Fibroblast of mammary gland (primary cell): ENCODE measurements around the gene NUBPL.
"Not testable (repeated sequence)": the region's sequence is repeated elsewhere in the genome, so short reads cannot be mapped to it uniquely, and the experiment has no call there.

Experiments used
- DNase-seq: peaks from one replicate; pipeline ENCODE4 v3.0.0-alpha.2; 2010; ENCODE audit warnings: low read depth
- H3K4me3 ChIP-seq: 2 replicates; pipeline ENCODE4 v1.5.1; 2011; ENCODE audit warnings: low read depth, mild to moderate bottlenecking, low read length, moderate library complexity; ENCODE audit not compliant: control insufficient read depth
- CTCF ChIP-seq: conservative IDR thresholded peaks from 2 replicates; pipeline ENCODE4 v1.5.1; 2011; ENCODE audit warnings: low read depth, low read length, inconsistent platforms; ENCODE audit not compliant: control insufficient read depth, insufficient read depth

Gene NUBPL

GRCh38 chr14:31745741-31746140 is 184.5 kb downstream of the NUBPL start:
- peak; percentile 11 for TF ChIP-seq CTCF
- H3K4me3 ChIP-seq: no peak overlapping the region
- DNase-seq: no peak

- no peak for DNase-seq
- H3K4me3 ChIP-seq: no peak overlapping the region
- TF ChIP-seq CTCF: no peak
Measured at GRCh38 chr14:31746326-31746725, 185.1 kb downstream of the NUBPL start.

- H3K4me3 ChIP-seq: no peak overlapping the region
- no peak for DNase-seq
- TF ChIP-seq CTCF: no peak
Measured at GRCh38 chr14:31749275-31749674, 188.1 kb downstream of the NUBPL start.

- DNase-seq, H3K4me3 ChIP-seq: not testable (repeated sequence)
Measured at GRCh38 chr14:31751047-31751446, 189.8 kb downstream of the NUBPL start.

- no peak overlapping the region for H3K4me3 ChIP-seq
- no peak for DNase-seq
- TF ChIP-seq CTCF: no peak
Measured at GRCh38 chr14:31752867-31753661, 191.9 kb downstream of the NUBPL start.

- TF ChIP-seq CTCF: no peak
- H3K4me3 ChIP-seq: no peak overlapping the region
- DNase-seq: no peak
Measured at GRCh38 chr14:31758941-31759340, 197.7 kb downstream of the NUBPL start.

- no peak for TF ChIP-seq CTCF
- no peak for DNase-seq
- H3K4me3 ChIP-seq: no peak overlapping the region
Measured at GRCh38 chr14:31760277-31760676, 199.1 kb downstream of the NUBPL start.
